Measurements from ENCODE around the gene DCHS1.

DCHS1 gene

DNA sequence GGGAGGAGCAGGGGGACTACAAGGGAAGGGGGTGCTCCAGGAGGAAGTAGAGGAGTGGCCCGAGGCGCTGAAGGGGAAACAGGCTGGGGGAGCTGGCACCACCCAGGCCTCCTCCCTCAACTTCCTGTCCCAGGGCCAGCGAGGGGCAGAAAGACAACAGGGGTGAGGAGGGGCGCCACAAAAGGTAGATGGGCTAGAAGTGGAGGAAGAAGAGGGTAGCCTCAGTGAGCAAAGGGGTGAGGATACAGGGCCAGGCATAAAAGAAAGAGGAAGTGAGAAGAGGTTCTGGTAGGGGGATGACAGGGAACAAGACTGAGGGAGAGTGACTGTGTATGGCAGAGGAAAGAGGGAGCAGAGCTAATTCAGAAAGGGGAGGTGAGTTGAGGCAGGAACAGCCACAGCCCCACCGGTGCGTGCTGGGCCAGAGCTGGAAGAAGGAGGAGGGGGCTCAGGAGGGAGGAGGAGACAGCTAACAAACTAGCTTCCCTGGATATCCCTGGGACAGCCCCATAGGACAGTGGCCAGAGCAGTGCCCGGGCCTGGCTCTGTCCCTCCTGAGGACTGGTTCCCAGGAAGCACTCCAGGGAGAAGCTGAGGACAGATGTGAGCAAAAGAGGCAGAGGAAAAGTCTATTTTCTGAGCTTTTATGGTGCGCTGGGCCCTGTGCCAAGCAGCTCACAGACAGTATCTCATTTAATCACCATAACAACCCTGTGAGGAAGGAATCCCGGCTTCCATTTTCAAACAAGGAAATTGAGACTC, 8.5 kb downstream of the DCHS1 start:
- DNase-seq (ENCODE audit: low read depth) = no peak

DNA sequence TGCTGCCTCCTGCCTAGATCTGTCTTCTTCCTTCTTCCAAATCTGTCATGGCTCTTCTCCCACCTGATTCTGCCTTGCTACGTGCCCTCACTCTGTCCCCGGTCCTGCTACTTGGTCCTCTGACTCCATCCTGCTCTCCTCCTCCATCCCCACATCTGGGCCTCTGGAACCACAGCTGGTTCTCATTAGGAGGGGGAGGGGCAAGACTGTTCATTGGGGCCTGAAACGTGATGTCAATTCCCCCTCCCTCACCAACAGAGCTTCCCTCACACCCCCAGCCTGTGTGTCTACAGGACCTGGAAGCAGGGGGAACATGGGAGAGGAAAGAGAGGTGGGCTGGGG, 9.1 kb downstream of the DCHS1 start:
- peak; percentile 68 for DNase-seq (ENCODE audit: low read depth)

DNA sequence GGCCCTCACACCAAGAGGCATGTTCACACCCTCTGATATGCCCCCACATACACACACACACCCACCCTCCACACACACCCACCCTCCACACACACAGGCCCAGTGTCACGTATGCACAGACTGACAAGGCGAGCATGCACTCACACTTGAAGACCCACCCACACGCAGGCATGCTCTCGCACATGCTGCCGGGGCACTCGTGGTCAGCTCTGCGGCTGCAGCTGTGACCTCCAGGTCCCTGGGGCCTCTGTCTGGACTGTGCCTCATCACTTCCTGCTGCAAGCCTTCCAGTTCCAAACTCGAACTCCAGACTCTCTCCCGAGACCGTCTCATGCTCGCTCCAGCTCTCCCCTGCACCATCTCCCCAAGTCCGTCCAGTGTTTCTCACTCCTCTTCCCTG, 9.5 kb downstream of the DCHS1 start:
- DNase-seq (ENCODE audit: low read depth) = peak; percentile 51

DNA sequence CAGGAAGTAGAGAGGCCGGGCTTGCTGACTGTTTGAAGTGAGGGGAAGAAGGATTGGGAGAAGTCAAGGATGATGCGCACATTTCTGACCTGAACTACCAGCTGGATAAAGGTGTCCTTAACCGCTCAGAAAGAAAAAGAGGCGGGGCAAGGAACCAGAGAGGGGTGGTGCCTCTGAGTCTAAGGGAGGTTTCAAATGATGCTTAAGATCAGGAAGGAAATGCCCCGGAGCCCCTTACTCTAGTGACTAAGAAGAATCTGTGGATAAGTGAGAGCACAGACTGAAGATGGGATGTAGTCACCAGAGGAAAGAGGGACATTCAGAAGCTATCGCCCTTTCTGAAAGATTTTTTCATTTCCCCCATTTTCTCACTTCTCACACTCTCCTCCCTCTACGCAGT, 12.7 kb downstream of the DCHS1 start:
- DNase-seq (ENCODE audit: low read depth) = no peak

DNA sequence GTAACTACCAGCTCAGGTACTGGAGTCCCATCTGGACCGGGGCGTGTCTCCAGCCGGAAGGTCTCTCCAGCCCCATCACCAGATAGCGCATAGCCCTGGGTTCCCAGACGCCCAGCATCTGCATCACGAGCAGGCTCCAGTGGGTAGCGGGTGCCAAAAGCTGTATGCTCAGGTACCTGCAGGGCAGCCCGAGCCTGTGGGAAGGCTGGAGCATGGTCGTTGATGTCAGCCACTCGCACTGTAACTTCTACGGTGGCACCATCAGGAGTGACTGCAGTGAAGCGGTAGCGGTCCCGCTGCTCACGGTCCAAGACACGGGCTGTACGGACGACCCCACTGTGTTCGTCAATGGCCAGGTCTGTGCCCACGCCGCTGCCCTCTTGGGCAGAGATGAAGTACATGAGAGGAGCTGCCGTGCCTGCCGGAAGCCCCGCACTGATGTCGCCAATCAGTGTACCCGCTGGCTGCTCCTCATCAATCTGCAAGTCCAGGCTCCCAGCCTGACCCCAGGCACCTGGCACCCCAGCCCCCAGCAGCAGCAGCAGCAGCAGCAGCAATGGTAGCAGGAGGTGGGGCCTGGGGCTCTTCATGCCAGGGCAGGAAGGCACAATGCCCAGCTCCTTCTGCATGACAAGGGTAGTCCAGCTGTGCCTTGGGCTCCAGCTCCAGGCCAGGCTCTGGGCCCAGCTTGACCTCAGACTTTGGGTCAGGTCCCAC, 14.5 kb downstream of the DCHS1 start:
- DNase-seq (ENCODE audit: low read depth) = no peak

DNA sequence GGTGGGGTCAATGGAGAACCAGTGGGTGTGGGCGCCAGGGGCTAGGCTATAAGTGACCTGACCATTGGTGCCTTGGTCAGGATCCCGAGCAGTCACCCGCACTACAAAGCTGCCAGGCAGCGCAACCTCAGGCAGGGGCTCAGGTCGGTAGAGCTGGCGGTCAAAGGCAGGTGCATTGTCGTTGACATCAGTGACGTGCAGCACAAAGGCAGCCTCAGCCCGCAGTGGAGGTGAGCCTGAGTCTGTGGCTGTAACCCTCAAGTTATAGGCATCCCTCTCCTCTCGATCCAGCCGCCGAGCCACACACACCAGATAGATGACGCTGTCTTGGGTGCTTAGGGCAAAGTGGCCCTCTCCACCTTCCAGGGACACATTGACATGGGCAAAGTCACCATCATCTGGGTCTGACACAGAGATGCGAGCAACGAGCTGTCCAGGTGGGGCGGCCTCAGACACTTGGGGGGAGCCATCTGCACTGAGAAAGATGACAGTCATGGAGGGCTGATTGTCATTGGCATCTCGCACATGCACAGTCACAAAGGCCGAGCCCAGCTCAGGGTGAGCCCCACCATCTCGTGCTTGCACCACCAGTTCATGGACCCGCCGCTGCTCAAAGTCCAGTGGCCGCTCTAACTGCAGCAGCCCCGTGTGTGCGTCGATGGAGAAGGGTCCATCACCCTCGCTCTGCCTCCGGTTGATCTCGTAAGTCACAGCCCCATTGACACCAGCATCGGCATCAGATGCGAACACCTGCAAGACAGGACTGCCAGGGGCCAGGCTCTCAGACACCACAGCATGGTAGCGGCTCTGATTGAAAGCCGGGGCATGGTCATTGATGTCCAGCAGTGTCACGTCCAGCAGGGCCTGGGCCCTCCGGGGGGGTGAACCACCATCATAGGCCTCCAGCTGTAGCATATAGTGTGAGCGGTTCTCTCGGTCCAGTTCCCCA, 15.3 kb downstream of the DCHS1 start:
- no peak for DNase-seq (ENCODE audit: low read depth)

DNA sequence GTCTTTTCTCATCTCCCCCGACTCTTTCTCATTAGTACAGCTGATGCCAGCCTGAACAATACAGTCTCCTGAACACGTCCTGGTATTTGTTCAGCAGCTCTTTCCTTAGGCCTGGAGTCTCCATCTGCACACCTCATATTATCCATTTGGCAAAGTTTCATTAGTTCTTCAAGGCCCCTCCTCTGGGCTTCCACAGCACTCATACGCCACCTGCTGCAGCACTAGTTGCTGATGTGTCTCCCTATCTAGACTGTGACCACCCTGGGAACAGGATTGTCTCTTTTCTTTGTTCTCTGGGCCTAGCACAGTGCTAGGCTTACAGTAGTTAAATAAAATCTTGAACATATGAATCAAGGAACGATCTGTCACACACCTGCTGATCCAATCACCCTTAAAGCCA, 17.2 kb downstream of the DCHS1 start:
- no peak for DNase-seq (ENCODE audit: low read depth)

DNA sequence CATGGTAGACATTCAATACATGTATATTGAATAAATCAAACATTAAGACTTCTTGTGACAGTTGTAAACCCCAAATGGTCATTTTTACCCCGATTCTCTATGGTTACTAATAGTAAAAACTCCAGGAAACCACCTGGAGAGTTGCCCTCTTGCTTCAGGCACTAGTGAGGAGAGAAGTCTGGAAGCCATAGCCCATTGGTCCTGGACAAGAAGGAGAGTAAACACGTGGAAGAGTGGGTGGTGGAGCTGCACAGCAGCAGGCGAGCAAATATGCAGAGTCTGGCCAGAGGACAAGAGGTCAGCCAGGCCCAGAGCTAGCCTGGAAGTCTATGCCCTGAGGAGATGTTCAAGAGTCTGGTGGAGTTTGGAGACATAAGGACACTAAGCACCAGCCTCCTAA, 17.7 kb downstream of the DCHS1 start:
- DNase-seq (ENCODE audit: low read depth) = peak; percentile 64

DNA sequence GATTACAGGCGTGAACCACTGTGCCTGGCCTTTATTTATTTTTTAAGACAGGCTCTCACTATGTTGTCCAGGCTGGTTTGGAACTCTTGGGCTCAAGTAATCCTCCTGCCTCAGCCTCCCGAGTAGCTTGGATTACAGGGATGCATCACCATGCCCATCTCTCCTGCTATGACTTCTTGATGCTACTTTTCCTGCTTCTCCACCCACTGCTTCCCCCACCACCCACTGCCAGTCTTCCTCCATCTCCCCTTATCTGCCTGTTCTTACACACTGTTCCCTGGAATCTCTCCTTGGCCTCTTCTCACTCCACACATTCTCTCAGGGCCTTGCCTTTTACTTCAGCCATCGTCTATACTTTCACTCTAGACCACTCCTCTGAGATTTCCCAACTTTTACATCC, 19.1 kb downstream of the DCHS1 start:
- DNase-seq (ENCODE audit: low read depth) = no peak

DNA sequence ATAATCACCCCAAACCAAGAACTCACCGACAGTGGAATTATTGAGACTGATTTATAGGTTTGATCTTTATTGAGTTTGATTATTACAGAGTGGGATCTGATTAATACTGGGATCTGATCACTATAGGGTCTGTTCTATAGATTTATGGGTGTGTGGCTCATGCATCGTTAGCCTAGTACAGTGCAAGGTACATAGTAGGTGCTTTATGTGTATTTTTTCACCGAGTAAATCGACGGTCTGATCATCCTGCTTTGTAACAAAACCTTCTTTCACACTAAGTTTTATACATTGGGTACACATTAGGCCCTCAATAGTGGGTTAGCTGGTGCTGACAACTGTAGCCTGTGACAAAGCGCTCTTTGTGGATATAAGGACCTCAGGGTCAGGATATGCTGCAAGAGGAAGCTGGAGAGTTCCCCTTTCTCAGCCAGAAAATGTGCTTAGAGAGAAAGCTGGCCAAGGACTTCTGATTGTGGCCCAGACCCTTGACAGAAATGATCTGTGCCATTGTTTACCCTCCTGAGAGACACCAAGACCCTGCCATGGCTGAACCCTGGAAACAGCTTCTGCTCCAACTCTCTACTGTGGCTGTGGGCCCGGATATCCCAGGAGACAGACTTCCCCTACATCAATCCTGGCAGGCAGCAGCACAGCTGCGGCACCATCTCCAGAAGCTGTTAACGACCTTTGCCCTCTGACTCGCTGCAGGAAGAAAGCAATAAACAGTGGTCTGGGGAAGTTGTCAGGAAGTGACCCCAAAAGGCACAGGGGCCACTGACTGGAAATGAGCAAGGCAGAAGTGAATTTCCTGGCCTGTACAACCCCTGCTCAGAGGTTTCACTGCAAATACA, 20.3 kb downstream of the DCHS1 start:
- DNase-seq (ENCODE audit: low read depth) = no peak

DNA sequence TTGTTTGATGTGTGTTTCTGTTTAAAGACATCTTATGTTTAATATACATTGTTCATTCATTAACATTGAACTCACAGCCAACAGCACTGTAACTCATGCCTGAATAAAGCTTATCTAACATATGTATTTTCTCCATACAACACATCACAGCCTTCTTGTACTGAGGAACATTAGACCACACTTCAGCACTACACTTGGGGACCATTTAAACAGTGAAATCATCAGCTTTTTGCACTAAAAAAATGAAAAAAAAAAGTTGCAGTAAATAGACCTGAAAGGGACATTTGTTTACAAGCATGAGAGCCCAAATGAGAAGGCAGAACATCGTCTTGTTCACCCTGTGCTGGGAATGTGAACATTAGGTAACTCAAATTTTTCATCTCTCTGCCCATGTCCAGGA, 21.1 kb downstream of the DCHS1 start:
- no peak for DNase-seq (ENCODE audit: low read depth)

DNA sequence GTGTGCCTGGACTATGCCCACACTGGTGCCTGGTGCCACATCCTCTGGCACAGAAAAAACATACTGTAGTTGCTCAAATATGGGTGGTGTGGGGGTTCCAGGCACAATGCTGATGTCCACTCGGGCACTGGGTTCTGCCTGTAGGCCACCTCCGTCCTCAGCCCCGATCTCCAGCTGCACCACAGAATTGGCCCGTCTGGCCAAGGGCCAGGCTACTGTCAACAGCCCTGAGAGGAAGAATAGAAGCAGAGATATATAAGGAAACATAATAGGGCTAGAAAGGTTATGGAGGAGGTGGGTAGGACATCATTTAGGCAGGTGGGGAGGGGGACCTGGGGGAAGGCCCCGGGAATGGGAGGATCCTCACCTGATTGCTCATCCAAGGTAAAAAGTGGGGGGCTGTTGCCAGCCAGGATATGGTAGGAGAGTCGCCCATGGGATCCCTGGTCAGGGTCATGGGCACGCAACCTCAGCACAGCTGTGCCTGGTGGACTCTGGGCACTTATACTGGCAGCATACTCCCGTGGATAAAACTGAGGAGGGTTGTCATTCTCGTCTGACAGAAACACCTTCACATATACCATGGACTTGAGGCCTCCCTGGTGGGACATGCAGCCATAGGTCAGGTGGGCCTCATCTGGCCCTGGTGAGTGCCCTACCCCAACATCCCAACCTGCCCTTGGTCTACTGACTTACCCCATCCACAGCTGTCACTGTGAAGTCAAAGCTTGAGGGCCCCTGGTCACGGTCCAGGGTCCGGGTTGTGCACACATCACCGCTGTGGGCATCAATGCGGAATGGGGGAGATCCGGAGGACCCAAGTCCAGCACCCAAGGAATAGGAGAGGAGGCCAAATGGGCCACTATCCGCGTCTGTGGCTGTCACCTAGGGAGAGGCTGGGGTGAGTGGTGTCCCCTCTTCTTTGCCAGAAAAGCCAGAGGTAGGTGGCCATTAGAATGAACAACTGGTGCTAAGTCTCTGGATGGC, 21.9 kb downstream of the DCHS1 start:
- DNase-seq (ENCODE audit: low read depth) = no peak

DNA sequence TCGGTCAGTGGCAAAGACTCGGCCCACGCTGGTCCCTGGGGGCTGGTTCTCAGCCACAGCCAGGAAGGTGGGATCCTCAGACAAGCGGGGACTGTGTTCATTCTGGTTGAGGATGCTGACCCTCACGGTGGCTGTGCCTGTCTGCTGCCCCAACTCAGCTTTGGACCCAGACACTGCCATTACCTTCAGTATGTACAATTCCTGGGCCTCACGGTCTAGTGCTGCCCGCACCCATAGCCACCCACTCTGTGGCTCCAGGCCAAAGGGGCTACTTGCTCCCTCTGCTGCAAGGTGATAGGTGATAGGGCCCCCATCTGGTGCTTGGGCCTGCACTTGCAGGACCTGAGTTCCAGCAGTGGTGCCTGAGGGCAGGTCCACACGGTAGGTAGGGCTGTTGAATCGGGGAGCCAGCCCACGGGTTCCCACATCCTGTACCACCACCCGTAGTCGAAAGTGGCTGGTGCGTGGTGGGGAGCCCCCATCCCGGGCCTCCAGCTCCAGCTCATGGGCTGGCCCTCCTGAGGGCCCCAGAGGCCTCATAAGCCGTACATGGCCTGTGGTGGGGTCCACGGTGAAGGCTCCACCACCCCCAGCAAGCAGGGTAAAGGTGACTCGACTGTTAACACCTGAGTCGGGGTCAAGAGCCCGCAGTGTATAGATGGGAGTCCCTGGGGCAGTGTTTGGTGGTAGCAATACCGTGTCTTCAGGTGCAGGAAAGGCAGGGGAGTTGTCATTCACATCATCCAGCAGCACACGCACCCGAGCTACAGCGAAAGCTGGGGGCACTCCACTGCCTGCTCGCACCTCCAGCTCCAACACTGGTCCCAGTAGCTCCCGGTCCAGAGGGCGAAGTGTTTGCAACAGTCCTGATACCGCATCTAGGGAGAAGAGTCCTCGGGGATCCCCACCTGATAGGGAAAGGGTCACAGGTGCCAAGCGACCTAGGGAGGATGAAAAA, 23.2 kb downstream of the DCHS1 start:
- DNase-seq (ENCODE audit: low read depth) = no peak

DNA sequence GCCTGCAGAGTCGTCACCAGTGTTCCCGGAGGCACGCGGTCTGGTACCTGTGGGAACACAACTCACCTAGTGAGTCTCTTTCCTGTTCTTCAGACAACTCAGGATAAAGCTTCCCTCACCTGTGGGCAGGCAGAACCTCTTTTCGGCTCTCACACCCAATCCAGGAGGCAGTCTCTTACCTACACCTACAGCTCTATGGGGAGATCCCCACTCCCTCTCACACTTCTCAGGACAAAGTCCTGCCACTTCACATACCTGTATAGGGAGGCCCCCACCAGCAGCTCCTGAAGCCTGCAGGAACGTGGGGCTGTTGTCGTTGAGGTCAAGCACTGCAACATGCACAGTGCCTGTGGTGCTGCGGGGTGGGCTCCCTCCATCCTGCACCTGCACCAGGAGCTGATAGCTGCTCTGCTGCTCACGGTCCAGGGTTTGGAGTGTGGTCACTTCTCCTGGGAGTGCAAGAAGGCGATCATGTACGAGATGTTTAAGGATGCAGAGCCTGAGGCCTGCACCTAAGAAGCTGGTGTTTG, 24.2 kb downstream of the DCHS1 start:
- DNase-seq (ENCODE audit: low read depth) = no peak

DNA sequence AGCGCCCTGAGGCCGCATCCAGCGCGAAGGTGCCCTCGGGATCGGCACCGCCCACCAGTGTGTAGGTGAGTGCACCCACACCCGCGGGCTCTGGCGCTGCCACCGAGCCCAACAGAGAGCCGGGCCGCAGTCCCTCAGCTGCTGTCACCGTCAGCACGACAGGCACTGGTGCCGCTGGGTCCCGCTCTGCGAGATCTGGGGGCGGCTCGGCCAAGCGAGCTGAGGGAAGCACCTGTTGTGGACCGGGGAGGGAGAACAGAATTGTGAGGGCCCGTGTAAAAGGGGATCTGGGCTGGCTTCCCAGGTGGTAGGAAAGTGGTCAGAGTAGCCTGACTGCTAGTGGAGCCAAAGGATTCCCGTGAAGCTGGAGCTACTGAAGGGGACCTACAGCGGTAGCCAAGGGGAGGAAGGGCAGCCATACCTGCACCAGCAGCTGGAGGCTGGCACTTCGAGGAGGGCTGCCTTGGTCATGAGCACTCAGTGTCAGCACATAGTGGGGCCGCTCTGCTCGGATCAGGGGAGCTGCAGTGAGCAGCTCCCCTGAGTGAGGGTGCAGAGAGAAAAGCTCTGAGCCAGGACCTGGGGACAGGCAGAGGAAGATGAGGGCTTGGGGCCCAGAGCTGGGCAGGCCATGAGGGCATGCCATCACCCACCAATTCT, 24.8 kb downstream of the DCHS1 start:
- no peak for DNase-seq (ENCODE audit: low read depth)

DNA sequence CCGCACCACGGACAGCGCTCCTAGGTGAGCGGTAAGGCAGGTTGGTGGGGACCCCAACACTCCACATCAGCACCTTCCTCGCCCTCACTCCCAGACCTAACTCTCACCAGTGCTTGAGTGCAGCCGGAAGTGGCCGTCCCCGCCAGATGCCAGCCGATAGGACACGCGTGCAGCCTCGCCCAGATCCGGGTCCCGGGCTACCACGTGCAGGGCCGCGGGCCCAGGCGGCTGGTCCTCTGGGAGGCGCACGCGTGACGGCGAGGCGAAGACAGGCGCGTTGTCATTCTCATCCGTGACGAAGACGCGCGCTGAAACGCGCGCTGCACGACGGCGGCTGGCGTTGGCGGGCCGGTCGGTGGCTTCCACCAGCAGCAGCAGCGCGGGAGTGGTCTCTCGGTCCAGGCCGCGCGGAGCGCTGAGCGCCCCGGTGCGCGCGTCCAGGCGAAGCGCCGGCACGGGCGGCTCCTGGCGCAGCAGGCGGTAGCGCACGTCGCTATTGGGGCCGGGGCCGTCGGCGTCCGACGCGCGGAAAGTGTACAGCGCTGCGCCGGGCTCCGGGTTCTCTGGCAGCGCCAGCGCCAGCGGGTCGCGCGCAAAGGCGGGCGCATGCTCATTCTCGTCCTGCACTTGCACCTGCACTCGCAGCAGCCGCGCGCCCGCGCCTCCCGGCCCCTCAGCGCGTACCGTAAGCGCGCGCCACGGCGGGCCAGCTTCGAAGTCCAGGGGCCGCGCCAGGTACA, 25.5 kb downstream of the DCHS1 start:
- no peak for DNase-seq (ENCODE audit: low read depth)

DNA sequence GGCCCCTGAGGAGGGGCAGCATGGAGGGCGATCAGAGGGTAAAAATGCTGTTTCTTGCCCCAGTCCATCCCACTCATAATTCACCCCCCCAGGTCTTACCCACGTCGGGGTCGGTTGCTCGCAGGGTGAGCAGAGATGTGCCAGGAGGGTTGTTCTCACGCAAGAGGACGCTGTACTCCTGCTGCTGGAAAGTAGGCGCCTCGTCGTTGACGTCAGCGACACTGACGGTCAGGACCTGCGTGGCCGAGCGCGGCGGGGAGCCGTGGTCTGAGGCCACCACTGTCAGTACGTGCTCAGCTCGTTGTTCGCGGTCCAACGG, 26.1 kb downstream of the DCHS1 start:
- DNase-seq (ENCODE audit: low read depth) = no peak

DNA sequence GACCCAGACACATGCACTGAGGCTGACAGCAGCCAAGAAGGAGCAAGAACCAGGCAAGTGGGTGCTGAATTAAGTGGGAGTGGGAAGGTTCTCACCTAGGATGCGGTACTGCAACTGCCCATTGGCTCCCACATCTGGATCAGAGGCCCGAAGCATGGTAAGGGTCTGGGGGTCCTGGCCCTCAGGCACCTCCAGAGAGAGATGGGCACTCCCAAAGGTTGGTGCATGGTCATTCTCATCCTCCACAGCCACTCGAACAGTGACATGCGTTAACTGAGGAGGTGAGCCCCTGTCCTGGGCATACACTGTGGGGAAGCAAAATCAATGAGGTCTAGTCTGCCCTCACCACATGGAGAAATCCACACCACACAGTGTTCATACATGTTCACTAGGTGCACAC, 27.1 kb downstream of the DCHS1 start:
- DNase-seq (ENCODE audit: low read depth) = no peak

Measured in fibroblast of the conjunctiva (primary cell).